ENCODE measurements around the gene TBC1D22A.

Gene TBC1D22A

DNA sequence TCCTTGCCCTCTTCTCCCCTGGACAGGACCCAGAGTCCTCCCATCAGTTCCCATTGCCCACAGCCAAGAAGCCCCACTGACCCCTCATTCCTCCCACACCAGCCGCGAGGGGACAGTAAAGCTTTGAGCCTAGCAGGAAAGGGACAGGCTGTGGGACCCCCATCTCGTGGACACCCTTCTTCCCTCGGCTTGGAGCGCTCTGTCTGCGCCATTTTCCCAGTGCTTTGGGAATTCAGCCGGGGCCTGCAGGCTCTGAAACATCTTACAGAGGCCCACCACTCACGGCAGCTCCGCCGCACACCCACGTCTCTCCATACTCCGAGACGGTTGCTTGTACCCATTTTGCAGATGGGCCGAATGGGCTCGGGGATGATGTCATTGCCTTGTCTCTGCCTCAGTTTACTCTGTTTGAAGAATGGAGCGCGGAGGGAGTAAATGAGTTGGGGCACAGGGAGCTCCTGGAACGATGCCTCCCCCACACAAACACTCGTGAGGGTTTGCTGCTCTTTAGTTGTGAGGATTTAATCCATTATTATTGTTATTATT, 447.7 kb downstream of the TBC1D22A start:
- DNase-seq: no peak

DNA sequence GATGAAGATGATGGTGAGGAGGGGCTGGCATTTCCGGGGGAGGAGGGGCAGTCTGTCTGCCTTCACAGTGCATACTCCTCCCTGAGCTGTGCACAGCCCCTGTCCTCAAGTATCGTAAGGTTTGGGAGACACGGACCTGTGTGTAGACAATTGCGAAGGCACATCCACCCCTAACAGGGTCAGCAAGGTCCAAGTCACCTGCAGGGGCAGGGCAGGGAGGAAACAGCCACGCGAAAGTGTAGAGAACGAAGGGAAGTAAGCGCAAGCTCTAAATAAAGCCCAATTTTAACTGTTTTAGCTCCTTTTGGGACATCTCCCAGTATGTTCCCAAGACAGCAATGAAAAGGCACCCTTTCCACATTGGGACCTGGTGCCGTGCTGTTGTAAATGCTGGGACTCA, 448.2 kb downstream of the TBC1D22A start:
- no peak for DNase-seq

DNA sequence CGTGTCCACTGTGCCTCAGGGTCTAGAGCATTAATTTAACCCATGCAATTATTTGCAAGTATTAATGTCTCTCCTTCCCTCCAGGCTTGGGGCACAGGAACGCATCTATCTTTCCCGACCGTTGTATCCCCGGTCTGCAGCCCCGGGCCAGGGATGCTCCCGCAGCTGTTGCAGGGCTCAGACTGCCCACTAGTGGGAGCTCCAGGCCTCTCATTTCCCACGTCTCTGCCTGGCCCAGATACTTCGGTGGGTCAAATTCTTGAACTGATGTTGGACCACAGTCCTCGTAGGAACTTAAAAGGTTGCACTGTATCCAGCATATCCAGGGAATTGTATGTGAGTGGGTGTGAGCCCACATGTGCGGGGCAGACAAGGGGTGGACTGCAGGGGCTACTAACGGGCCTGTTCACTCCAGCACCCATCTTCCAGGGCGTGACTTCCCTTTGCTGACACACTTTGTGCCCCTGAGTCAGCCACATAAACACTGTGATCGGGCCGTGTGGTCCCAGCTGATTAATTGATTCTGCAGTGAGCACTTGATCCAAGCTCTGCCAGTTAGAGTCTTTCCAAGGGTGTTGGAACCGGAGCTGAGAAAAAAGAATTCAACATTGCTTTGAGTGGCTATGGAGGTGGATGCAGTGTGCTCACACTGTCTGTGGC, 451.3 kb downstream of the TBC1D22A start:
- peak; percentile 63 for DNase-seq

DNA sequence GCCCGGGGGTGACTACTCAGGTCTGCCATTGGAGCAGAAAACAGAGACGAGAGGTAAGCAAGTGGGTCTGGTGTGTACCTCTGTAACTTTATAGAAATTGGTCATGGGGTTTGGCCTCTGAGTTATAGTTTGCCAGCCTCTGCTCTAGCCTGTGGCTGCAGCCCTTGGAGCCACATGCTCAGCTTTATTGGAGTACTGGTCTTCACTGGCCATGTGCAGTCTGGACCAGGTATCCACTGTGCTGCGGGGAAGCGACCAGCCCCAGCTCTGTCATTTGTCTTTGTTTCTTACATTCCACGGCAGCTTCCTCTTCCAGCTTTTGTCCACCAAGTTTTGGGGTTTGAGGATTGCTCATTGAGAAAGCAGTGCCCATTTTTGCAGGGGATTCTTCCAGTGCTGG, 453.4 kb downstream of the TBC1D22A start:
- DNase-seq: no peak

DNA sequence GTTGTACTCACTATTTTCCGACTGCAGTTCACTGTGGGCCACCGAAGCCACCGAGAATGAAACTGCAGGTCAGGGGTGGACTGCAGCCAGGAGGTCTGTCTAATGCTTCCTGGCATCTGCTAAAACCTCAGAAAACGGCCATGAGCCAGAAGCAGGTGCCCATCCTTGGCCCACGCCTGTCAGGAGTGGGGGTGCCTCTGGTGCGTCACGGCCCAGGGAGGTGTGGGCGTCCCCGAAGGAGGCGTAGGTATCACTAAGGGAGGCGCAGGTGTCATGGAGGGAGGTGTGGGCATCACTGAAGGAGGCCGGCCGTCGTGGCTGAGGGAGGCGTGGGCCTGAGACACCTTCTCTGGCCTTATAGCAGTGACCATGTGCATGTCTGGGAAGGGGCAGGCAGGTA, 456.2 kb downstream of the TBC1D22A start:
- DNase-seq: no peak

DNA sequence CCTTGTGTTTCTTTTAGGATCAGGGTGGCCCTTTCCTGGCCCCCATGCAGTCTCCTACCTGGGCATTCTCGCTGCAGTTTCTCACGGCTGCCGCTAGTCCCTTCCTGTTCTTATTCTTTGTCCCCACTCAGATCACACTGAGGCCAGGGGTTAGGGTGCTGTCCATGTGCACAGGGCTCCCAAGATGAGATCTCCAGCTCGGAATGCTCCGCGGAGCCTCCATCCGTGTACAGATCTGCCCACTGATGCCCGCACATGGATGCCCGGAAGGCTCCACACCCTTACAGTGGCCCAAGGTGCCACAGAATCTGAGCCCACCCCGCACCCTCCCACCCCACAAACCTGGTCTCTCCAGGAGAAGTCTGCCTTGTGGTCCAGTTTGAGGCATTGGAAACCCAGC, 457.3 kb downstream of the TBC1D22A start:
- no peak for DNase-seq

DNA sequence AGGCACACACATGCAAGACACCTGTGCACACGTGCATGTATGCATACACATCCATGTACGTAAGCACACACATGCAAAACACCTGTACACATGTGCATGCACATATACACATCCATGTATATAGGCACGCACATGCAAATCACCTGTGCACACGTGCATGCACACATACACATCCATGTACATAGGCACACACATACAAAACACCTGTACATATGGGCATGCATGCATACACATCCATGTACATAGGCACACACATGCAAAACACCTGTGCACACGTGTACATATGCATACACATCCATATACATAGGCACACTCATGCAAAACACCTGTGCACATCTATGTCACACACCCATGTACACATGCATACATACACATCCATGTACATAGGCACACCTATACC, 458.3 kb downstream of the TBC1D22A start:
- no peak for DNase-seq

DNA sequence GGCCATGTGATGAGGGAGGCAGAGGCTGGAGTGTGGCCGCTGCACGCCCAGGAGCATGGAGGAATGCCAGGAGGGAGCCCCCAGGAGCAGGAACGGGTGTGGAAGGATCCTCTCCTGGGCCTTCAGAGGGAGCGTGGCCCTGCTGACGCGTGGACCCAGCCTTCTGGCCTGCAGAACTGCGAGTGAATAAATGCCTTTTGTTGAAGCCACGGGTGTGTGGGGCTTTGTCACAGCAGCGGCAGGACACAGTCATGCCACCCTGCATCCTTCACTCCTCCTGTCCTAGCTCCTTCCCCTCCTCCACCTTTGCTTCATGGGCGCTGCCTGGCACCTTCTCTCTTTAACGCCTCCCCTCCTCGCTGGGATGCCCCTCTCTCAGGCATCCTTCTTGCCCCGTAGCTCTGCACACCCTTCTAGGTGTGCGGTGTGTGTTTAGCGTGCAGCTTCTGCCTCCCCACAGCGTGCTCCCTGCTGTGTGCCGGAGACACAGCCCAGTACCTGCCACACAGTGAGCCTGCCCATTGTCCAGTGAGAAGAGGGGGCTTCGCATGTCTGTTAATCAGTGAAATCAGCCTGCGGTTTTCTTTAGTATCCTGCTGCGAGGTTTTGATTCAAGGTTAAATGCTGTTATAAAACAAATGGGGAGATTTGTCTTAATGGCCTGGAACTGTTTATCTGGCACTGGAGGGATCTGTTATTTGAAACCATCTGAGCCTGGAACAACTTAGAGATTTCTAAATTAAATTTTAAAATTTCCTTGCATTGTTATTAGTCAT, 459.6 kb downstream of the TBC1D22A start:
- DNase-seq: no peak

Measured in stimulated activated CD4-positive, alpha-beta T cell treated with anti-CD3 and anti-CD28 coated beads, Interleukin-1b, Interleukin-23, amount 100 ng/mL, for 48 hours (primary cell).